ENCODE data around the gene CMTR1. TPM values are rescaled to one million over a fixed set of nuclear protein-coding genes. Genes with fewer than 3 reads are reported as not detected.
A peak's percentile ranks its signal among the peaks of the same experiment; 100 is the strongest.

CMTR1 gene
- total RNA-seq, 1 experiment from 2014 or later: 34.8 TPM

DNA sequence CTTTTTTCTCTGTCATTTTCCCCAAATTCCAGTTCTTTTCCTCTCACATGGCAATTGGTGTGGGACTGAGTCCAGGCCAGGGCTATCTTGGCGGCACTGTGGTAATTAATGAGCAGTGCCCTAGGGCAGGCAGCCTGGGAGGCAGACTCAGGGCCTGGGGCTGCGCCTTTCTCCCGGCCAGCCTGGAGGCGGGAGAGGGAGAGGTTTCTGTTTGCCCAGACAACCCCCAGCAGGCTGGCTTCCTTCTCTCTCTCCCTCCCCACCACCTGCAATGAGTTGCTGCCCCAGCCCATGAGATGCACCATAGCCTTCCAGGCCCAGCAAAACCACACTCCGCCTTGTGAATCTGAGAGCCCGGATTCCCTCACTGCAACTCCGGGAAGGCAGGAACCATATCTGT is 81.8 kb downstream of the CMTR1 start:
- H3K4me1 ChIP-seq (ENCODE audit: insufficient read depth, low read length): peaks cover 10% of the 10 kb centered on the region; the same call in 1 of the 2 replicates
- H4K8ac ChIP-seq (replicated peaks; ENCODE audit: insufficient read length, low read depth, low read length): no peak overlapping the region
- H3T11ph ChIP-seq (ENCODE audit: low read length): no peak overlapping the region
- no peak for DNase-seq
- H3K27me3 Mint-ChIP-seq (ENCODE audit: low read depth): peaks cover 50% of the 10 kb centered on the region
- H2BK12ac ChIP-seq (ENCODE audit: insufficient read length, low read depth, low read length): no peak overlapping the region
- H3K14ac ChIP-seq (ENCODE audit: insufficient read depth, low read length): no peak overlapping the region
- H4K91ac ChIP-seq (ENCODE audit: insufficient read length, low read depth, low read length): no peak overlapping the region
- no peak overlapping the region for H2AFZ ChIP-seq (ENCODE audit: low read length)
- no CpG with 5 or more reads among the region's 7 CpGs for WGBS (ENCODE audit: extremely low coverage, insufficient read length, low lambda C conversion rate)
- H2AK5ac ChIP-seq (ENCODE audit: insufficient read length, low read length): no peak overlapping the region
- no peak overlapping the region for H3K4ac ChIP-seq (ENCODE audit: low read depth, low read length)
- no peak overlapping the region for H3K27ac ChIP-seq (ENCODE audit: insufficient read length, low read depth, low read length)
- H3K27me3 ChIP-seq (ENCODE audit: insufficient read depth, low read length): peaks cover 6% of the 10 kb centered on the region; the same call in 1 of the 2 replicates
- H3K56ac ChIP-seq (ENCODE audit: insufficient read length, low read depth, low read length): no peak overlapping the region
- H3K79me1 ChIP-seq (ENCODE audit: insufficient read depth, low read depth, low read length, poor library complexity, severe bottlenecking): no peaks in the 10 kb centered on the region
- H2BK20ac ChIP-seq (ENCODE audit: low read depth, low read length, poor library complexity, severe bottlenecking): no peak overlapping the region
- no peak overlapping the region for H3K4me2 ChIP-seq (ENCODE audit: insufficient read depth, insufficient read length, low read length)
- TF ChIP-seq, protein P1, sequence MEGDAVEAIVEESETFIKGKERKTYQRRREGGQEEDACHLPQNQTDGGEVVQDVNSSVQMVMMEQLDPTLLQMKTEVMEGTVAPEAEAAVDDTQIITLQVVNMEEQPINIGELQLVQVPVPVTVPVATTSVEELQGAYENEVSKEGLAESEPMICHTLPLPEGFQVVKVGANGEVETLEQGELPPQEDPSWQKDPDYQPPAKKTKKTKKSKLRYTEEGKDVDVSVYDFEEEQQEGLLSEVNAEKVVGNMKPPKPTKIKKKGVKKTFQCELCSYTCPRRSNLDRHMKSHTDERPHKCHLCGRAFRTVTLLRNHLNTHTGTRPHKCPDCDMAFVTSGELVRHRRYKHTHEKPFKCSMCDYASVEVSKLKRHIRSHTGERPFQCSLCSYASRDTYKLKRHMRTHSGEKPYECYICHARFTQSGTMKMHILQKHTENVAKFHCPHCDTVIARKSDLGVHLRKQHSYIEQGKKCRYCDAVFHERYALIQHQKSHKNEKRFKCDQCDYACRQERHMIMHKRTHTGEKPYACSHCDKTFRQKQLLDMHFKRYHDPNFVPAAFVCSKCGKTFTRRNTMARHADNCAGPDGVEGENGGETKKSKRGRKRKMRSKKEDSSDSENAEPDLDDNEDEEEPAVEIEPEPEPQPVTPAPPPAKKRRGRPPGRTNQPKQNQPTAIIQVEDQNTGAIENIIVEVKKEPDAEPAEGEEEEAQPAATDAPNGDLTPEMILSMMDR (conservative IDR thresholded peaks at IDR 0.05): no peak
- no peak overlapping the region for H4K5ac ChIP-seq (ENCODE audit: insufficient read length, low read depth, low read length)
- H2BK15ac ChIP-seq (ENCODE audit: low read depth, low read length): no peak overlapping the region
- no peaks in the 10 kb centered on the region for H3K9me3 ChIP-seq (ENCODE audit: control insufficient read depth, low read depth, low read length)
- no peak overlapping the region for H3K4me3 Mint-ChIP-seq
- no peaks in the 10 kb centered on the region for H3K79me2 ChIP-seq (ENCODE audit: insufficient read depth, low read length)
- H3K23ac ChIP-seq (ENCODE audit: insufficient read length, low read depth, low read length): no peak overlapping the region
- no peak overlapping the region for H2BK5ac ChIP-seq (ENCODE audit: insufficient read length, low read length)
- no peaks in the 10 kb centered on the region; a peak in 1 of 7 replicates for H3K36me3 Mint-ChIP-seq (ENCODE audit: insufficient read depth in 1 of 3, low read depth in 3 of 3)
- H3K23me2 ChIP-seq (ENCODE audit: insufficient read length, low read depth, low read length, poor library complexity, severe bottlenecking): peaks cover 9% of the 10 kb centered on the region
- H2BK120ac ChIP-seq (ENCODE audit: low read depth, low read length, poor library complexity, severe bottlenecking): no peak overlapping the region
- H3K9ac ChIP-seq (ENCODE audit: extremely low read depth, insufficient read length, low read length): no peak overlapping the region
- no peaks in the 10 kb centered on the region; a peak in 2 of 5 replicates for H3K9me3 Mint-ChIP-seq
- peaks cover 56 to 74% of the 10 kb centered on the region in 2 experiments for H3K4me1 Mint-ChIP-seq
- H4K20me1 ChIP-seq (ENCODE audit: control insufficient read depth, insufficient read depth, insufficient read length): no peaks in the 10 kb centered on the region
- peak overlapping the region in 1 of 3 experiments; percentile 25; a peak in 1 of 7 replicates for H3K27ac Mint-ChIP-seq
- no peak overlapping the region for H3K18ac ChIP-seq (ENCODE audit: insufficient read length, low read depth, low read length)

Data from H9 (cell line).